Effector CD4-positive, alpha-beta T cell (primary cell): ENCODE measurements around the gene ACOT11.
"Not testable (repeated sequence)": the region's sequence is repeated elsewhere in the genome, so short reads cannot be mapped to it uniquely, and the experiment has no call there.

Experiments used
- DNase-seq: peaks from one replicate; pipeline ENCODE4 v3.0.0-alpha.2; 2020
- total RNA-seq: gene quantifications from one replicate; lab custom pipeline; 2026; lab: John Stamatoyannopoulos, UW

Gene ACOT11
- total RNA-seq: 1.7 reads per million

DNA sequence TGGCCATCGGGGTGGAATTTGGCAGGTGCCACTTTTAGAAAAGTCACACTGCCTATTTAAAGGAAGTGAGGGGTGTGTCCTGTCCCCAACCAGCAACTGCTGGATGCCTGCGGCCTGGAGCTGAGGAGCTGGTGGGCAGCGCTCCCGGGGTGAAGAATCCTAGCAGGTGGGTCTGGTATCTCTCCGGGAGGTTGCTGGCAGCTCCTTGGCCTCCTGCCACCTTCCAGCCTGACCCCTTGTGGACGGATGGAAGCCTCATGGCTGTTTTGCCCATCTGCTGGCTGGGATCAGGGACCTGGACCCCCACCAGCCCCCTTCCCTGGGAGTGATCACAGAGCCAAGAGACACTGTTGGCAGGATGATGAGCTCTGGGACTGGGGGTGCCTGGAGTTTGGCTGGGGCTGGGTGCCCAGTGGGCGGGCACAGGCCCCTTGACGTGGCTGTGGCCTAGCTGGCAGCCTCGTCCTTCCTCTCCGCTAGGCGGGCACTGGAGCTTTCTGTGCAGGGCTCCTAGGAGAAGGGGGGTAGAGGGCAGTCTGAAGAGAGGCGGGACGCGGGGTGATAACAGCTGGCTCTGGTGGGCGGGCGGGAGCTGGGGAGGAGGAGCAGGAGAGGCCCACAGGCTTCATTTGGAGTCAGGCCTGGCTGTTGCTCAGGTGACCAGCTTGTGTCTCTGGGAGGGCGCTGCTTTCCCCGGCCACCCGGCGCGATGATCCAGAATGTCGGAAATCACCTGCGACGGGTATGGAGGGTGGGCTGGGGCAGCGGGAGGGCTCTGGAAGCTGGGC lies at the start of gene ACOT11:
TSS of gene ACOT11 (plus strand) at position 628 of the 788 bp plus-strand sequence. CDS start at position 710, 82 bp downstream.
- DNase-seq: no peak

DNA sequence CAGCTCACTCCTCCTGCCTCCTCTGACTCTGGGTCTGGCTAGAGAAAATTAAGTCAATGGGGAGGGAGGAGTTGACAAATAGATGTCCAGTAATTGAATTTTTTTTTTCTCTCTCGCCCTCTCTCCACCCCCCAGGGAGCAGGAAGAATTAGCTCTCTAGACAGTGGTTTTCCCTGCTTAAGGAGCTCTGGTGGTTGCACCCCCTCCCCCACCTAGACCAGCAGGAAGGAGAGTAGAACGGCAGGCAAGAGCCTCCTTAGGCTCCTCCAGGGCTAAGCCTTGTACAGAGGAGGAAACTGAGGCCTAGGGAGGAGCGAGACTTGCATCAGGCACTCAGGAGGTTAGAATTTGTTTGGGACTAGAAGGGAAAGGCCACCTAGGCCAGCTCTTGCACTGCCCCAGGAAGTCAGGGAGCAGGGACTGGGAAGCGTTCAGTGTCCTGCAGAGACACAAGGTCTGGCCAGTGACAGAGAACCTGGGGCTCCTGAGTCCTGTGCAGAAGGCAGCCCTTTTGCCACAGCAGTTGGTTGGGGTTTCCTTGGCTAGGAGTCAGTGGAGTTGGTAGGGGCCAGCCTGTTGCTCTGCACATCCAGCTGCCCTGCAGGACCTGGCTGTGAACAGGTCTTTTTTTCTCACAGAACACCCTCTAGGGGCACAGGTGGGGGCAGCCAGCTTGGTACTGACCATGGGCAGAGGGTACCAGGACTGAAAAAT lies 49.5 kb upstream of the ACOT11 start:
- no peak for DNase-seq

DNA sequence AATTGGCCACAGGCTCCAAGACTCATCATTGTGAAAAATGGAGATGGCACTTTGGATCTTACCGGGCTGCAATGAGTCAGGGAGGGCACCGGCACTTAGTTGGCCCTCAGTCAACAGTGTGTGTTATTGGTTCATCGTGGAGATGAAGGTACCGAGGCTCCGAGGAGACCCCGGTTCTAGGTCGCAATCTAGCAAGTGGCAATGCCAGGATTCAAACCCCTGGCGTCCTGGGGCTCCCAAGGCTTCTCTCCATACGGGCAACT lies 49.0 kb upstream of the ACOT11 start:
- DNase-seq: no peak

DNA sequence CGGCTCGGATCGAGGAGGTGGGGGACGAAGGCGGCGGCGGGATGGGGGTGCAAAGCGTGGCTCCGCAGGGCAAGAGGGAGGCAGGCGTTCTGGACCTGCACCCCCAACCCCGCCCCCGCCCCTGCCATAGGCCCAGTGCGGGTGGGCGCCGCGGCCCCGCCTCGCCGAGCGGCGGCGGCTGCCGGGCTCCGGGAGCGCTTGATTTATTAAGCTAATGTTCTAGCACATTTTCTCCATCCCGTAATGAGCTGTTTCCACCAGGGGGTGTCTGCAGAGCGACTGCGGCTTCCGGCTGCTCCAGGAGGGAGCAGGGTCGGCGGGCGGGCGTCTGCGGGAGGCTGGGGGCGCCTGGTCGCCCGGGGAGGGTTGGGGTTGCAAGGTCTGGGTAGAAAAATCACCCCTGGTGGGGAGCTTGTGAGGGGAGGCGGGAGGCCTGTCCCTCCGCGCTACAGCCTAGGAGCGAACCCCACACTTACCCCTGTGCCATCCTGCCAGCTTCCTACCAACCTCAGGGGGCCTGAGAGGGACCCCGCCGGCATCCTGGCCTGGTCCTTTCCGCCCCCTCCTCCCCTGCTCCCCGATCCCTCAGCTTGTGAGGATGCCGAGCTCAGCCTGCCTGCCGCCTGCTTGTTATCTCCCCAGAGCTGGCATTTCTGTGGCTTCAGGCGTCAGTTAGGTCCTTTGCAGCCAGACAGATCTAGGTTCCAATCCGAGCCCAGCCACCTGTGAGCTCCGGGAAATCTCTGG lies 48.5 kb upstream of the ACOT11 start:
- DNase-seq: peak; percentile 14

DNA sequence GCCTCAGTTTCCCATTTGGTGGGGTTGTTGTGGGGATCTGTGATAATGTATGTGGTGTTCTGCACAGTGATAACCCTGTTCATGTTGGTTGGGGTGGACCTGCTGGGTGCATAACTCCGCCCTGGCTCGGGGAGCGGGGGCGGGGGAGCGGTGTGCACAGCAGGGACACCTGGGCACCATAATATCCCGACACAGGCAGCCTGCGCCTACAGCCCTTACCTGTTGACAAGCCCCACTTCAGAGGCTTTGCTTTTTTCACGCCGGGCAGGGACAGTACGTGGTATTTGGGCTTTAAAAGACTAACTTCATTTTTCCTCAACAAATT lies 48.0 kb upstream of the ACOT11 start:
- no peak for DNase-seq

DNA sequence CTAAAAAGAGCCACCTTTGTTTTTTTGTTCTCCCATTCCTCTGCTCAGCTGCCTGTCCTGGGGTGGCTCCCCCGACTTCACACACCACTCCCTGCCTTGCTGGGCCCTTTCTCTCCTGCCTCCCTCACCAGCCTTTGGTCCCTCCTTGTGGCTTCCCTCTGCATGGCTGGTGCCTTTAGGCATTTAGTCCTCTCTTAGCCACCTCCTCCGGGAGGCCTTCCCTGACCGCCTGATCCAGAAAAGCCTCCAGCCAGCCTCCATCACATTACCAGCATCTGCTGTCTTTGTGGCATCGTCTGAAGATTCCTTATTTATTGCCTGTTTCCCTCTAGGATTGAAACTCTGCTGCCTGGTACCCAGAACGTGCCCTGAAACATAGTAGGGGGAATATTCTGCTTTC lies 46.2 kb upstream of the ACOT11 start:
- DNase-seq: no peak

DNA sequence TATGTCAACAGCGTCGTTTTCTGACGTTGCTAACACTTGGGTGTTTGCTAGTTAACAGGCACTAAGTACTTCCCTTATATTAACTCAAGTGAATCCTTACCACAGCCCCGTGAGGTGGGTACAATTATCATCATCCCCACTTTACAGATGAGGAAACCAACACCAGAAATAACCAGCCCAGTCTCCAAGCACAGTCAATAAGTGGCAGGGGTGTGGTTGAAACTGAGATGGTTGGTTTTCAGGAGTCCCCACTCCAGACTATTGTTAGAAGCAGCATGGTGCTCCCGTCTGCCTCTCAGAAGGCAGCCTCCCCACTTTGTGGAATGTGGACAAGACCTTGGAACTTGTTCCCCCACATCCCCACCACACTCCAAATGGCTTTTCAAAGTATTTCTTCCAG lies 45.7 kb upstream of the ACOT11 start:
- DNase-seq: no peak

DNA sequence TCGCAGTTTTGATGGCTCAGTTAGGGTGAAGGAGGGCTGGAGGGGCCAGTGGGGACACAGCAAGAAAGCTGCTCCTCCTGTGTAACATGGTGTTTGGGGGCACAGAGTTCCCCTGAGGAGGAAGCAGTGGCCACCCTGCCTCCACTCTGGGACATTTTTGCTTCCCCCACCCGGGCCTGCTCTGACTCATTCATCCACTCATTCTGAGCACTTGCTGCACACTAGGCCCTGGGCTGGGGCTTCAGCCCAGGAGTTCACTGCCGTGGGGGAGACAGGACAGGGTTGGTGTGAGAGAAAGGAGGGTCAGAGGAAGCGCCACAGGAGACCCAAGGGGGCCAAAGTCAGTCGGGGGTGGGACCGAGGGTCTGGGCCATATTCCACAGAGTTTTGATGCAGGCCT lies 41.4 kb upstream of the ACOT11 start:
- DNase-seq: no peak

DNA sequence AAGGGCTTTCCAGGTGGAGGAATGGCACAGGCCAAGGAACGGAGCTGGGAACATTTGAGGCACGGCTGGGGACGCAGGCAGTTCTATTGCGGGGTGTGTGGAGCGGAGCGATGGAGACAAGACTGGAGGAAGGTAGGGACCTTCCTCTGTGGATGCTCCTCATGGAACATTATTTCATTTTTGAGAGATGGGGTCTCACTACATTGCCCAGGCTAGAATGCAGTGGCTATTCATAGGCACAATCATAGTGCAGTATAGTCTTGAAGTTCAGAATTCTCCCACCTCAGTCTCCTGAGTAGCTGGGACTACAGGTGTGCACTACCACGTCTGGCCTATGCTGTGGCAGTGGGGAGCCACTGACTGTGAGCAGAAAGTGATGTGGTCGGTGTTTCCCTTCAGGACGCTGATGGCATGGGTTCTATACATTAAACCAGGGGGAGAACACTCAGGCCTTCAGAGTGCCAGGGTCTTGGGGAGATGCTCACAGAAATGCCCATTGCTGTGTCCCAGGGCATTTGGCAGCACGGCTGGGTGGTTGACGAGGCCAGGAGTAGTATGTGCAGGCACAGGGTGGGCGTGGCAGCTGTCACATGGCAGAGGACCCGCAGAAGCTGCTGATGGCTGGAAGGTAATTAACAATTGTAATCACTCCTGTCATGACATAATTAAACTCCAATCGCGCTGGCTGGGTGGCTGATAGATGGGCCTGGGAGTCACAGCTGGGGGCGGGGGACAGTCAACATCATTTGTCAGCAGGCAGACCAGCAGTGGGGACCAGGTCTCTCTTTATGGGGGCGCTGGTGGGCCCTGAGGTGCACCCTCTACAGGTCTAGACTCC lies 40.8 kb upstream of the ACOT11 start:
- no peak for DNase-seq

DNA sequence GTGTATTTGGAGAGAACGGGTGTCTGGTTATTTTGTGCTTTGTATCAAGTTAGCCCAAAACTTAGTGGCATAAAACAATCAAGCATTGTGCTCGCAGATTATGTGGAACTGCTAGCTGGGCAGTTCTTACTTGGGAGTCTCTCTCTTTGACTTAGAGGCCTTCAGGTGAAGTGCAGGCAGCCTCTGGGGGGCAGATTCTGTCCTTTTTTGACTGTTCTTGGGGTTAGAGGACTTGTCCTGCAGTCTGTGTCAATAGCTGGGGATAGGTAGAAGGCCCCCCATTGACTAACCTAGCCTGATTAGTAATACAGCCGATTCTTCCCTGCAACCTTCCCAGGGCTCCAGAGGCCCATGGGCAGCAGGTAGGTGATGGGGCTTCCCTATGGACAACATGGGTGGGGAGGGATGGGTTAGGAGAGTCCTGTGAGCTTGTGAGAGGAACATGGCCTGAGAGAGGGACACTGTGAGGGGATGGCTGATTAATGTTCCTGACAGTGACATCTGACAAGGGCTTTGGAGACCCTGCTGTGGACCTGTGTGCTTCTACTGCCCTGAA lies 37.2 kb upstream of the ACOT11 start:
- no peak for DNase-seq

DNA sequence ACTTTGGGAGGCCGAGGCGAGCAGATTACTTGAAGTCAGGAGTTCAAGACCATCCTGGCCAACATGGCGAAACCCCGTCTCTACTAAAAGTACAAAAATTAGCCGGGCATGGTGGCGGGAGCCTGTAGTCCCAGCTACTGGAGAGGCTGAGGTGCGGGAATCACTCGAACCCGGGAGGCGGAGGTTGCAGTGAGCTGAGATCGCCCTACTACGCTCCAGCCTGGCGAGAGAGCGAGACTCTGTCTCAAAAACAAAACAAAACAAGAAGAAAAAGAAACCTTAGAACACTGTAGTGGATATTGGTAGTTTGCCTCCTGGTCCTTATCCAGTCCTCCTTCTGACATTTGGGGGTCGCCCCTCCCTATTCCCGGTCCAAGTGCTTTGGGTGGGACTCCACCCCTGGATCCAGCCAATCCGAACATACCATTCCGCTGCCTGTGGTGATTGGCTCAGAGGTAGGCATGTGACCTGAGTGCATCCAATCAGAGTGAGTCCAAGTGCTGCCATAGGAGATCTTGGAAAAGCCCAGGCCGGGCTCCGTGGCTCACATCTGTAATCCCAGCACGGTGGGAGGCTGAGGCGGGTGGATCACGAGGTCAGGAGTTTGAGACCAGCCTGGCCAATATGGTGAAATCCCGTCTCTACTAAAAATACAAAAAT lies 34.0 kb upstream of the ACOT11 start:
- not testable (repeated sequence) for DNase-seq

DNA sequence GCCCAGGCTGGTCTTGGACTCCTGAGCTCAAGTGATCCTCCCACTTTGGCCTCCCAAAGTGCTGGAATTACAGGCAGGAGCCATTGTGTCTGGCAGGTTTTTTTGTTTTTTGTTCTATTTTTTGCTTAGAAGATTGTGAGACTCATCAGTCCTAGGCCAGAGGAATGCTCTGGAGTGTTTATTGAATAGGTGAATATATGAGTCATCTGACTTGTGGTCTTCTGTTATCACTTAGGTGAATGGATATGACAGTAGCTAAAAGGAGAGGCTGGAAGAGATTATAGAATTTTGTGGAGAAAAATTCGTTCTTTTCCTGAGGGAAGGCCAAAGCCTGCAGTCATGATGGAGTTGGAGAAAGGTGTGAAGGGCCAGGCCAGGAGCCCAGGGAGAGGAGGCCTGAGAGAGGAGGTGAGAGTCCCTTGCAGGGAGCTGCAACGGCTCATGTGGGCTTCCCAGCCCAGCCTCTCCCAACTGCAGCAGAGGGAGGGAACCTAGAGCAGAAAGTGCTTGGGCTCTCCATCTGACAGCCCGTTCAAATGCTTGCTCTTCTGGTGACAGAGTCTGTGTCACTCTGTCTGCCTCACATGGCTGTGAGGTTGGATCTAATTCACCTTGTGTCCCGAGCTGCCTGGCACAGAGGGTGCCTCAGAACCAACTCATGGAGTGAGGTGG lies 31.6 kb upstream of the ACOT11 start:
- DNase-seq: no peak

DNA sequence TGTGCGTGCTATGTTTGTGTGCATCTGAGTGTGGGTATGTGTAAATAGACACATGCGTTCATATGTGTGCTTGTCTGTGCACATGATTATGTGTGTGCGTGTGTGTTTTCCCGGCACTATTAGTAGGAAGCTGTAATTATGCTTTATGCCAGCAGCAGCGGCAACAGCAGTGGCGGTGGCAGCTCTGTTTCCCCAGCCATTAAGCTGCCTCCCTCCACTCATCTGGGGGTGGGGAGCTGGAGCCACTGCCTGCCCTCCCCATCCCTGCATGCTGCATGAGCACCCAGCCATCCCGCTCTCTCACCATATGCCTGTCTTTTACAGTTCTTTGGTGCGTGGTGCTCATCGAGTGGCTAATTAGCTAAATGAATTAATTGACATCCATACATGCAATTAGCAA lies 30.5 kb upstream of the ACOT11 start:
- DNase-seq: no peak

DNA sequence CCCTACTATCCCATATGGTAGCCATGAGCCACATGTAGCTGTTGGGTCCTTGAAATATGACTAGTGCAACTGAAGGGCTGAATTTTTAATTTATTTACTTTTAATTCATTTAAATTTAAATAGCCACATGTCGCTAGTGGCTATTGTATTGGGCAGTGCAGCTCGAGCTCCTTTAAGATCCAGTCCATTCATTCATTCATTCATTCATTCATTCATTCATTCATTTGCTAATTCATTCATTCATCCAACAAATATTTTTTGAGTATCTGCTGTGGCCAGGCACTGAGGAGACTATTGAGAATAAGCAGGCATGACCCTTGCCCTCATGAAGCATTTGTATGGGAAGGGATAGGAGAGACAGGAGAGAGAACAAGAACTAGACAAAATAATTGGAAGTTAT lies 29.5 kb upstream of the ACOT11 start:
- no peak for DNase-seq

DNA sequence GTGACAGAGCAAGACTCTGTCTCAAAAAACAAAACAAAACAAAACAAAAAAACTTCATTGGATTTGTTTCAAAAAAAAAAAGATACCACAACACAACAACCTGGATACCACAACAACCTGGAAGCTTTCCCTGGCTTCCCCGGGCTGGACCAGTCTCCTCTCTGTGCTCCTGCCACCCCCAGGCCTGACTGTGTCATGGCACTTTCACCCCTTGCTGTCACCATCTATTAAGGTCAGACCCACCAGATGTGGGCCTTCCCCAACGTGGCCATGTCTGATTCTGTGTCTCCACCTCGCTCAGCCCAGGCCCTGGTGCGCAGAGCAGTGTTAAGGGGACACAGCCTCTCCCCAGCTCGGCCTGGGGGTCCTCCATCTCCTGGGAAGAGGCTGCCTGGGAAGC lies 28.3 kb upstream of the ACOT11 start:
- no peak for DNase-seq

DNA sequence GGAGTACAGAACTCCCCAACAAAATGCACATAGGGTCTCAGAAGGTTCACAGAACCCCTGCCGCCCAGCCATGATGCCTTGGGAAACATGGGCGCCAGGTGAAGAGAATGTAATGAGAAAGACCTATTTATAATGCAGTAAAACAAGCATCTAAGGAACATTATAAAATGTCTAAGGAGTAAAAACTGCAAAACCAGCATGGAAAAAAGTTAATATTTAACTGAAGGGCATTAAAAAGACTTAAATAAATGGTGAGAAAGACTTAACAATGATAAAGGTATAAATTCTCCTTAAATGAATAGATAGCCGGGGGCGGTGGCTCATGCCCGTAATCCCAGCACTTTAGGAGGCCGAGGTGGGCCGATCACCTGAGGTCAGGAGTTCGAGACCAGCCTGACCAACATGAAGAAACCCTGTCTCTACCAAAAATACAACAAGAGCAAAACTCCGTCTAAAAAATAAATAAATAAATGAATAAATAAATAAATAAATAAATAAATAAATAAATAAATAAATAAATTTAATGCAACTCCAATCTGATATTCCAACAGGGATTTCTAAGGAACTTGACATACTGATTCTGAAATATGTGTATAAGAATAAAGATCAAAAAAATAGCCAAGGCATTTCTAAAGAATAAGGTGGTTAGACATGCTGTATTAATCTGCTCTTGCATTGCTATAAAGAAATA lies 27.3 kb upstream of the ACOT11 start:
- DNase-seq: no peak

DNA sequence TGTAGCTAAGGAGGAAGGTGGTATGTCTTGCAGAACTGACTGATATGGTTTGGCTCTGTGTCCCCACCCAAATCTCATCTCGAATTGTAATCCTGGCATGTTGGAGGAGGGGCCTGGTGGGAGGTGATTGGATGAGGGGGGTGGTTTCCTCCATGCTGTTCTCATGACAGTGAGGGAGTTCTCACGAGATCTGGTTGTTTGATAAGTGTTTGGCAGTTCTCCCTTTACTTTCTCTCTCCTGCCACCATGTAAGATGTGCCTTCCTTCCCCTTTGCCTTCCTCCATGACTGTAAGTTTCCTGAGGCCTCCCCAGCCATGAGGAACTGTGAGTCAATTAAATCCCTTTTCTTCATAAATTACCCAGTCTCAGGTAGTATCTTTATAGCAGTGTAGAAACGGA lies 21.5 kb upstream of the ACOT11 start:
- not testable (repeated sequence) for DNase-seq

DNA sequence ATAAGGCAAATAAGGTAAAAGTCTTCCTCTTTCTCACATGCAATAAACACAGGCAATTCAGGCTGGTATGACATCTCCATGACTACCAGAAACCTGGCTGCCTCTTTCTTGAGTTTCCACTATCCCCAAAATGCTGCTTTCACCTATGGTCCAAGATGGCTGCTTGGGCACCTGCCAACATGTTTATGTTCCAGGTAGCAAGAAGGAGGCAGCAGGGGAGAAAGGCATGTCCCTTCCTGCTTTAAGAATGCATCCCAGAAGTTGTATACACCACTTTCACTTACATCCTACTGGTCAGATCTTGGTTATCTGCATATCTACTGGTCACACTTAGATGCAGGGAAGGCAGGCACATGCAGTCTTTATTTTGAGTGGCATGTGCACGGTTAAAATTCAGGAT lies 19.4 kb upstream of the ACOT11 start:
- no peak for DNase-seq

DNA sequence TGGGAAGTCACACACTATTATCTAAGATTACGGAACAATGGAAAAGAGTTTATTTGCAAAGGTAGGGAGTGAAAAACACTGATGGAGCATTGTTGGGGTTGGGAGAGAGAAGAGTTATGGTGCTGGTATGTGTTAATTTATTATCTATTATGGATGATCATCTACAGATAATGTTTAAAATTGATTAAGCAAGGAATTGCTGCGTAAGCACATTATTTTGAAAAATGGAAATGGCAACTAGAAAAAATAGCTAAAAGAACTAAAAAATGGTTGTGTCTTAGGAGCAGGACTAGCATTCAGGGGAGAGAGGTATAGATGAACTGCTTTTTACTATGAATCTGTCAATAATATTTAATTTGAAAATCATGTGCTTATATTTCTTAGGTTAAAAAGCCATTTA lies 16.0 kb upstream of the ACOT11 start:
- DNase-seq: no peak

DNA sequence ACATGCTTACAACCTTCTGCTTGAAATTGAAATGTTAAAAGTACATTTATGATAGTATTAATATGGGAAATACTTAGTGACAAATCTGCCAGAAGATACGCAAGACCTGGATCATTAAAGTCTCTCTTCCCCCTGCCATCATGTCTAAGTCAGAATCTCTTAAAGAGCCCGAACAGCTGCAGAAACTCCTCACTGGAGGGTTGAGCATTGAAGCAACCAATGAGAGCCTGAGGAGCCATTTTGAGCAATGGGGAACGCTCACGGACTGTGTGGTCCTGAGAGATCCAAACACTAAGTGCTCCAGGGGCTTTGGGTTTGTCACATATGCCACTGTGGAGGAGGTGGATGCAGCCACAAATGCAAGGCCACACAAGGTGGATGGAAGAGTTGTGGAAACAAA lies 11.4 kb upstream of the ACOT11 start:
- DNase-seq: not testable (repeated sequence)

DNA sequence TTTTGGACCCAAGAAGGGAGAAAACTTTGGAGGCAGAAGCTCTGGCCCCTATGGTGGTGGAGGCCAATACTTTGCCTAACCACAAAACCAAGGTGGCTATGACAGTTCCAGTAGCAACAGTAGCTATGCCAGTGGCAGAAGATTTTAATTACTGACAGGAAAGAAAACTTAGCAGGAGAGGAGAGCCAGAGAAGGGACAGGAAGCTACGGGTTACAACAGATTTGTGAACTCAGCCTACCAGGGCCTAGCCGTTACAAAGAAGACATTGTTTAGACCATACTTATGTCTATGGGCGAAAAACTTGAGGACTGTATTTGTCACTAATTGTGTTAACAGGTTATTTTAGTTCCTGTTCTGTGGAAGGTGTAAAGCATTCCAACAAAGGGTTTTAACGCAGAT lies 10.4 kb upstream of the ACOT11 start:
- no peak for DNase-seq
